ENCODE data around the gene ATOH8.

DNA sequence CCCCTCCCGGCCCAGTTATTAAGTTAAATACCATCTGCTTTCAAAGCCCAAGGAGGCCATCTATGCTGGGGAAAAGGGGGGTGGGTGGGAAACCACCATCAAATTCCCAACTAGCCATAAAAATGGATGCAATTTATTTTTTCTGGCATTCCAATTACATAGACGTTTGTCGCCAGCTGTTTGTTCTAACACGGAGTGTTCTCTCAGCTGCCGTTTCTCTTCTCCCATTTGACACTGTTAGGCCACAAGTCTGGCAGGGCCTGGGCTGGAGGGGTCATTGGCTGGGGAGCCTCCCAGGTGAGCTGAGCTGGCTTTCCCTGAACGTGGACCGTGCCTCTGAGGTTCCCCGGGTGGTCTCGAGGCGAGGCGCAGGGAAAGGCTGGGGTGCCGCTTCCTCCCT is 16.6 kb downstream of the ATOH8 start:
- TF ChIP-seq CTCF (IDR thresholded peaks at IDR 0.05) (no peak), POLR2A (IDR thresholded peaks at IDR 0.05; ENCODE audit: low read depth) (no peak)

Measured in esophagus muscularis mucosa (tissue), 3 donors.